ENCODE measurements around the gene TRMT2A.

TRMT2A gene

DNA sequence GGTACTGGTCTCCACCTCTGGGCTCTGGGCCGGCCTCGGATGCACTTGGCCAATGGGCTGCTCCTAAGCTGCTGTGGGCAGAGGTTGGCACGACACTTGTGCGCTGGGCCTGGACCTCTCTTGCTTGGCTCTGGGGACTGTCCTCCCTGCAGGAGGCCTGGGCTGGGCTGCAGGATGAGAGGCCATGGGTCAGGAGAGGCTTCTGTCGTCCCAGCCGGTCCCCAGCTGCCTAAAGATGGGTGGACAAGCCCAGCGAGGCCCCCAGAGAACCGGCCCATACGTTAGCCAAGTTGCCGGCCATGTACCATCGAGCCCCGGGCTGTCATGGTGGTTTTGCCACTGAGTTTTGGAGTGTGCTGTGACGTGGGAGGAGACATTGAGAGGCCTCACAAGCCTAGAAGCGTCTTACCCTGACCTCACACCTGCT, 35.5 kb upstream of the TRMT2A start:
- H3K36me3 ChIP-seq: no peaks in the 10 kb centered on the region
- H3K4me1 ChIP-seq (ENCODE audit: control insufficient read depth in 1 of 2, insufficient read depth in 1 of 2, low read depth in 1 of 2, low read length in 1 of 2): no peaks in the 10 kb centered on the region
- no peaks in the 10 kb centered on the region for H3K9me3 ChIP-seq
- no peak overlapping the region for H3K4me3 ChIP-seq (ENCODE audit: low read depth in 1 of 2, low read length in 1 of 2)
- peaks cover 22% of the 10 kb centered on the region for H3K27me3 ChIP-seq
- no peak overlapping the region for H3K27ac ChIP-seq
- TF ChIP-seq, protein P1, sequence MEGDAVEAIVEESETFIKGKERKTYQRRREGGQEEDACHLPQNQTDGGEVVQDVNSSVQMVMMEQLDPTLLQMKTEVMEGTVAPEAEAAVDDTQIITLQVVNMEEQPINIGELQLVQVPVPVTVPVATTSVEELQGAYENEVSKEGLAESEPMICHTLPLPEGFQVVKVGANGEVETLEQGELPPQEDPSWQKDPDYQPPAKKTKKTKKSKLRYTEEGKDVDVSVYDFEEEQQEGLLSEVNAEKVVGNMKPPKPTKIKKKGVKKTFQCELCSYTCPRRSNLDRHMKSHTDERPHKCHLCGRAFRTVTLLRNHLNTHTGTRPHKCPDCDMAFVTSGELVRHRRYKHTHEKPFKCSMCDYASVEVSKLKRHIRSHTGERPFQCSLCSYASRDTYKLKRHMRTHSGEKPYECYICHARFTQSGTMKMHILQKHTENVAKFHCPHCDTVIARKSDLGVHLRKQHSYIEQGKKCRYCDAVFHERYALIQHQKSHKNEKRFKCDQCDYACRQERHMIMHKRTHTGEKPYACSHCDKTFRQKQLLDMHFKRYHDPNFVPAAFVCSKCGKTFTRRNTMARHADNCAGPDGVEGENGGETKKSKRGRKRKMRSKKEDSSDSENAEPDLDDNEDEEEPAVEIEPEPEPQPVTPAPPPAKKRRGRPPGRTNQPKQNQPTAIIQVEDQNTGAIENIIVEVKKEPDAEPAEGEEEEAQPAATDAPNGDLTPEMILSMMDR (IDR thresholded peaks at IDR 0.05): no peak

DNA sequence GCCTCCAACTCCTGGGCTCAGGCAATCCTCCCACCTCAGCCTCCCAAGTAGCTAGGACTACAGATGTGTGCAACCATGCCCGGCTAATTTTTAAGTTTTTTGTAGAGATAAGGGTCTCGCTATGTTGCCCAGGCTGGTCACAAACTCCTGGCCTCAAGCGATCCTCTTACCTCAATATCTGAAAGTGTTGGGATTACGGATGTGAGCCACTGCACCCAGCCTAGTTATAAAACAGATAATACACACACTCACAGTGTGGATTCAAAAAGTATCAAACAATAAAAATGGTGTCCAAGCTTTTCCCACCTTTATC, 34.2 kb upstream of the TRMT2A start:
- TF ChIP-seq, protein P1 (IDR thresholded peaks at IDR 0.05): no peak
- H3K36me3 ChIP-seq: no peaks in the 10 kb centered on the region
- no peaks in the 10 kb centered on the region for H3K4me1 ChIP-seq (ENCODE audit: control insufficient read depth in 1 of 2, insufficient read depth in 1 of 2, low read depth in 1 of 2, low read length in 1 of 2)
- no peak overlapping the region for H3K27ac ChIP-seq
- no peak overlapping the region for H3K4me3 ChIP-seq (ENCODE audit: low read depth in 1 of 2, low read length in 1 of 2)
- no peaks in the 10 kb centered on the region for H3K9me3 ChIP-seq
- peaks cover 21% of the 10 kb centered on the region for H3K27me3 ChIP-seq

DNA sequence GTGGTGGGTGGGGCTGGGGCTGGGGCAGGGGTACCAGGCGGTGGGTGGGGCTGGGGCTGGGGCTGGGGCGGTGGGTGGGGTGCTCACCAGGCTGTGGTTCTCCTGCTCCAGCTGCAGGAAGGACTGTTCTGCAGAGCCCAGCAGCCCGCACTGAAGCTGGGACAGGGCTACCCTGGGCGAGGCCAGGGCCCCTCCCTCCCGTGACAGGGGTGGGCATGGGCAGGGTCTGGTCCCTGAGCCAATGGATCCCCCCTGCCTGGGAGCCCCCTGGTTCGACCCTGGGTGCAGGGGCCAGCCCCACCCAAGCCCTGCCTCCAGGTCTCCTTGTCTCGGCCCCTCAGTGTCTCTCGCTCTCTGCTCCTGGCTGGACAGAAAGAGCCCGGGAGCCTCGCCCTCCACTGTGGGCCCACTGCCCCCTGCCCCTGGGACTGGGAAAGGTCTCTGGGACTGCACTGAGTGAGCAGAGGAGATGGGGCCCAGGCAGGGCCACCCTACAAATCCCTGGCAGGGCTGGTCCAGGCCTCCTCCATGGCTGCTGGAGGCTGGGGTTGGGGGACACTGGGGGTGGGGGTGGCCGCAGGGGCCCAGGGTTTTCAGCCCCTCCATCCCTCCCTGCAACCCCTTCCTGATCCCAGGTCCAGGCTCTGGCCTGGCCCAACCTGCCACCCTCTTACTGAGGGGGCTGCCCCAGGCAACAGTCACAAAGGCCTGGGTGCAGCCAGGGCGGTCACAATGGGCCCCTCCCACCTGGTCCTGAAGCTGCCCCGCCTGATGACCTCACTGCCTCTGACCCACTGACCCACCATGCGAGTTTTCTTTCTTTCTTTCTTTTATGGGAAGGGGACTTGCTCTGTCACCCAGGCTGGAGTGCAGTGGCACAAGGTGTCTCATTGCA, 33.6 kb upstream of the TRMT2A start, which contains the start of gene CCDC188:
TSS of gene CCDC188 (minus strand) at position 675 of the 895 bp plus-strand sequence. CDS start at position 606, 69 bp downstream.
- Histone ChIP-seq H3K36me3 (no peaks in the 10 kb centered on the region), H3K4me1 (ENCODE audit: control insufficient read depth in 1 of 2, insufficient read depth in 1 of 2, low read depth in 1 of 2, low read length in 1 of 2) (no peaks in the 10 kb centered on the region), H3K27ac (no peak within 1 kb of the TSS), H3K9me3 (no peaks in the 10 kb centered on the region), H3K4me3 (ENCODE audit: low read depth in 1 of 2, low read length in 1 of 2) (no peak within 1 kb of the TSS), H3K27me3 (peaks cover 17% of the 10 kb centered on the region)
- TF ChIP-seq, protein P1 (IDR thresholded peaks at IDR 0.05): no peak

GRCh38 chr22:20149257-20150250, 32.5 kb upstream of the TRMT2A start:
- Histone ChIP-seq H3K4me1 (ENCODE audit: control insufficient read depth in 1 of 2, insufficient read depth in 1 of 2, low read depth in 1 of 2, low read length in 1 of 2) (no peaks in the 10 kb centered on the region), H3K36me3 (no peaks in the 10 kb centered on the region), H3K27ac (no peak overlapping the region), H3K27me3 (peaks cover 7% of the 10 kb centered on the region), H3K4me3 (ENCODE audit: low read depth in 1 of 2, low read length in 1 of 2) (no peak overlapping the region), H3K9me3 (no peaks in the 10 kb centered on the region)
- TF ChIP-seq, protein P1 (IDR thresholded peaks at IDR 0.05): no peak

- H3K9me3 ChIP-seq: no peaks in the 10 kb centered on the region
- TF ChIP-seq, protein P1 (IDR thresholded peaks at IDR 0.05): no peak
- no peaks in the 10 kb centered on the region for H3K27me3 ChIP-seq
- H3K4me3 ChIP-seq (ENCODE audit: low read depth in 1 of 2, low read length in 1 of 2): no peak overlapping the region
- no peaks in the 10 kb centered on the region for H3K4me1 ChIP-seq (ENCODE audit: control insufficient read depth in 1 of 2, insufficient read depth in 1 of 2, low read depth in 1 of 2, low read length in 1 of 2)
- no peak overlapping the region for H3K27ac ChIP-seq
- H3K36me3 ChIP-seq: peaks cover under 1% of the 10 kb centered on the region
Measured at GRCh38 chr22:20148414-20148813, 31.4 kb upstream of the TRMT2A start.

Data from neutrophil (primary cell).